ENCODE measurements around the gene FAM13B.

DNA sequence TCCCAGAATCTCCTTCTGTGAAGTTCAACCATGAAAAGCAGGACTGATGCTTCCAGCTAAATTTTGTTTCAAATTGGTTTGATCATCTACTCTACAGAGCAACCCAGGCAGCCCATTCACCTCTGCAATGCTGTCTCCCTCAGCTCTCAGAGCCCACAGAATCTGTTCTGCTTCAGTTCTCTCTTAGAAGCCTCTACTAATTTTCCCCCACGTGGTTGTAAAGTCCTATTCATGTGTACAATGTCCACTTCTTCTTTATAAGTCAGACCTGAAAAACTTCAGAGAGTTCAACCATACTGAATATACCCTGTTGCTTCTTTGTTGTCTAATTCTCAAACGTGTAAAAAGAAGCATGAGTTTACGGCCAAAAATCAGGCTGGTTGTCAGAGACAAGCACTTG is 21.3 kb upstream of the FAM13B start:
- TF ChIP-seq RAD21 (IDR thresholded peaks at IDR 0.05; ENCODE audit: low read depth) (no peak), YY1 (IDR thresholded peaks at IDR 0.05; ENCODE audit: extremely low read depth, insufficient replicate concordance, low read depth, low read length) (no peak), CBX3 (IDR thresholded peaks at IDR 0.05; ENCODE audit: low read depth) (no peak), SIN3A (IDR thresholded peaks at IDR 0.05; ENCODE audit: low read depth) (no peak), ZNF274 (IDR thresholded peaks at IDR 0.05; ENCODE audit: low read depth, low read length) (no peak), POLR2A (IDR thresholded peaks at IDR 0.05; ENCODE audit: borderline replicate concordance, extremely low read depth, insufficient read depth, insufficient read length) (no peak)
- TF ChIP-seq, protein P1, sequence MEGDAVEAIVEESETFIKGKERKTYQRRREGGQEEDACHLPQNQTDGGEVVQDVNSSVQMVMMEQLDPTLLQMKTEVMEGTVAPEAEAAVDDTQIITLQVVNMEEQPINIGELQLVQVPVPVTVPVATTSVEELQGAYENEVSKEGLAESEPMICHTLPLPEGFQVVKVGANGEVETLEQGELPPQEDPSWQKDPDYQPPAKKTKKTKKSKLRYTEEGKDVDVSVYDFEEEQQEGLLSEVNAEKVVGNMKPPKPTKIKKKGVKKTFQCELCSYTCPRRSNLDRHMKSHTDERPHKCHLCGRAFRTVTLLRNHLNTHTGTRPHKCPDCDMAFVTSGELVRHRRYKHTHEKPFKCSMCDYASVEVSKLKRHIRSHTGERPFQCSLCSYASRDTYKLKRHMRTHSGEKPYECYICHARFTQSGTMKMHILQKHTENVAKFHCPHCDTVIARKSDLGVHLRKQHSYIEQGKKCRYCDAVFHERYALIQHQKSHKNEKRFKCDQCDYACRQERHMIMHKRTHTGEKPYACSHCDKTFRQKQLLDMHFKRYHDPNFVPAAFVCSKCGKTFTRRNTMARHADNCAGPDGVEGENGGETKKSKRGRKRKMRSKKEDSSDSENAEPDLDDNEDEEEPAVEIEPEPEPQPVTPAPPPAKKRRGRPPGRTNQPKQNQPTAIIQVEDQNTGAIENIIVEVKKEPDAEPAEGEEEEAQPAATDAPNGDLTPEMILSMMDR (IDR thresholded peaks at IDR 0.05 in 2 of 3, conservative IDR thresholded peaks at IDR 0.05 in 1 of 3; ENCODE audit: borderline replicate concordance in 1 of 3, insufficient read depth in 1 of 3, low read depth in 2 of 3, low read length in 2 of 3) = no peak
